ENCODE measurements around the gene KIF5A.

DNA sequence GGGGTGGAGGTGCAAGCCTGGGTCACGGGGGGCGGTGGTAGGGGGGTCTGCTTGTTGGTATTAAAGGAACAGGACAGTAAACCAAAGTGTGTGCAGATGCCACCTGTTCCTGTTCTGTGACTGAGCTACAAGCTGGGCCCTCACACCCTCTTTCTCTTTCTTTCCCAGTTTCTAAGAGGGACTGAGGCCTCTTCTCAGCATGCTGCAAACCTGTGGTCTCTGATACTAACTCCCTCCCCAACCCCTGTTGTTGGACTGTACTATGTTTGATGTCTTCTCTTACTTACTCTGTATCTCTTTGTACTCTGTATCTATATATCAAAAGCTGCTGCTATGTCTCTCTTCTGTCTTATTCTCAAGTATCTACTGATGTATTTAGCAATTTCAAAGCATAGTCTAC lies 34.2 kb downstream of the KIF5A start:
- TF ChIP-seq MEF2A (IDR thresholded peaks at IDR 0.05; ENCODE audit: borderline replicate concordance, low read depth) (no peak), JUND (IDR thresholded peaks at IDR 0.05) (no peak), YY1 (IDR thresholded peaks at IDR 0.05; ENCODE audit: low read depth) (no peak), TAF1 (IDR thresholded peaks at IDR 0.05; ENCODE audit: borderline replicate concordance, low read depth, low read length) (no peak), POLR2AphosphoS5 (IDR thresholded peaks at IDR 0.05; ENCODE audit: low read depth, low read length) (no peak)
- TF ChIP-seq, protein P1, sequence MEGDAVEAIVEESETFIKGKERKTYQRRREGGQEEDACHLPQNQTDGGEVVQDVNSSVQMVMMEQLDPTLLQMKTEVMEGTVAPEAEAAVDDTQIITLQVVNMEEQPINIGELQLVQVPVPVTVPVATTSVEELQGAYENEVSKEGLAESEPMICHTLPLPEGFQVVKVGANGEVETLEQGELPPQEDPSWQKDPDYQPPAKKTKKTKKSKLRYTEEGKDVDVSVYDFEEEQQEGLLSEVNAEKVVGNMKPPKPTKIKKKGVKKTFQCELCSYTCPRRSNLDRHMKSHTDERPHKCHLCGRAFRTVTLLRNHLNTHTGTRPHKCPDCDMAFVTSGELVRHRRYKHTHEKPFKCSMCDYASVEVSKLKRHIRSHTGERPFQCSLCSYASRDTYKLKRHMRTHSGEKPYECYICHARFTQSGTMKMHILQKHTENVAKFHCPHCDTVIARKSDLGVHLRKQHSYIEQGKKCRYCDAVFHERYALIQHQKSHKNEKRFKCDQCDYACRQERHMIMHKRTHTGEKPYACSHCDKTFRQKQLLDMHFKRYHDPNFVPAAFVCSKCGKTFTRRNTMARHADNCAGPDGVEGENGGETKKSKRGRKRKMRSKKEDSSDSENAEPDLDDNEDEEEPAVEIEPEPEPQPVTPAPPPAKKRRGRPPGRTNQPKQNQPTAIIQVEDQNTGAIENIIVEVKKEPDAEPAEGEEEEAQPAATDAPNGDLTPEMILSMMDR (IDR thresholded peaks at IDR 0.05), result no peak
